ENCODE measurements around the gene TMX3.

- TF ChIP-seq CTCF (IDR thresholded peaks at IDR 0.05) (no peak), EZH2phosphoT487 (IDR thresholded peaks at IDR 0.05) (no peak)
These were observed 13.3 kb upstream of the TMX3 start for GRCh38 chr18:68728081-68728700.

Data from neural progenitor cell (in vitro differentiated cells).